SK-N-SH (cell line): ENCODE measurements around the gene ABHD17B.

ENCODE experiments used
- EZH2phosphoT487 ChIP-seq: fragments of 200-600 bp; sonication (generic); IDR thresholded peaks from 2 replicates; pipeline ENCODE4 v1.6.1; 2017; ENCODE audit warnings: low read depth, mixed run types, mild to moderate bottlenecking, antibody characterized with exemption, moderate library complexity, borderline replicate concordance
- GATA2 ChIP-seq: sonication (generic); formaldehyde crosslinking; IDR thresholded peaks from 2 replicates; pipeline ENCODE4 v1.5.0; 2020; ENCODE audit warnings: mild to moderate bottlenecking, missing genetic modification reagents
- MEF2A ChIP-seq: IDR thresholded peaks from 2 replicates; pipeline ENCODE4 v1.4.0; 2012; ENCODE audit warnings: low read depth, borderline replicate concordance
- NRF1 ChIP-seq: IDR thresholded peaks from 2 replicates; pipeline ENCODE4 v1.6.1; 2012; ENCODE audit warnings: low read depth, mild to moderate bottlenecking, low read length
- POLR2AphosphoS5 ChIP-seq: IDR thresholded peaks from 2 replicates; pipeline ENCODE4 v1.6.1; 2012; ENCODE audit warnings: low read depth, low read length
- RAD21 ChIP-seq: IDR thresholded peaks from 2 replicates; pipeline ENCODE4 v1.6.1; 2012; ENCODE audit warnings: mild to moderate bottlenecking, low read length
- RXRA ChIP-seq: IDR thresholded peaks from 2 replicates; pipeline ENCODE4 v1.4.0; 2012; ENCODE audit warnings: low read depth, mild to moderate bottlenecking, borderline replicate concordance
- YY1 ChIP-seq: IDR thresholded peaks from 2 replicates; pipeline ENCODE4 v1.4.0; 2012; ENCODE audit warnings: low read depth, mild to moderate bottlenecking
- TF ChIP-seq, protein P1 (sequence below): fragments of 200-600 bp; sonication (generic); IDR thresholded peaks from 2 replicates; pipeline ENCODE4 v1.6.1; 2017; ENCODE audit warnings: antibody characterized with exemption, mild to moderate bottlenecking, moderate library complexity
- TF ChIP-seq, protein P2 (sequence below): IDR thresholded peaks from 2 replicates; pipeline ENCODE4 v1.4.0; 2012; ENCODE audit warnings: low read depth
- TF ChIP-seq, protein P3 (sequence below): IDR thresholded peaks from 2 replicates; pipeline ENCODE4 v1.6.1; 2012; ENCODE audit warnings: mild to moderate bottlenecking, low read depth, low read length, moderate library complexity

DNA sequence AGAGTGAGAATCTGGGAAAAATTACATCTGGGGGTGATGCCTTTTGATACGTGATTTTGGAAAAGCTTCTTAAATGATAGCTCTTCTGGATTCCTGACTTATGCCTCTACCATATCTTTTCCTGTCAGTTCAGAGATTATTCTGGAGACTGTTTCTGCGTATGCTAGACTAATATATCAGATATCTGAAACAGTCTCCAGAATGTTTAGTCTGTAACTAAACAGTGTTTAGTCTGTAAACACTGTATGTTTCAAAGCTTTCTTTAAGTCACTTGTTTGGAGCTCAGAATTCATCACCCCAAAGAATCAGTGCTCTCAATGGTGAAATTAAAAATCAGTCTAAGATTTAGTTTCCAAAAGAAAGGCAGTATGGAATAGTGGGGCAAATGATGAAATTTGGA, 20.2 kb upstream of the ABHD17B start:
- TF ChIP-seq EZH2phosphoT487 = no peak
- TF ChIP-seq, protein P1, sequence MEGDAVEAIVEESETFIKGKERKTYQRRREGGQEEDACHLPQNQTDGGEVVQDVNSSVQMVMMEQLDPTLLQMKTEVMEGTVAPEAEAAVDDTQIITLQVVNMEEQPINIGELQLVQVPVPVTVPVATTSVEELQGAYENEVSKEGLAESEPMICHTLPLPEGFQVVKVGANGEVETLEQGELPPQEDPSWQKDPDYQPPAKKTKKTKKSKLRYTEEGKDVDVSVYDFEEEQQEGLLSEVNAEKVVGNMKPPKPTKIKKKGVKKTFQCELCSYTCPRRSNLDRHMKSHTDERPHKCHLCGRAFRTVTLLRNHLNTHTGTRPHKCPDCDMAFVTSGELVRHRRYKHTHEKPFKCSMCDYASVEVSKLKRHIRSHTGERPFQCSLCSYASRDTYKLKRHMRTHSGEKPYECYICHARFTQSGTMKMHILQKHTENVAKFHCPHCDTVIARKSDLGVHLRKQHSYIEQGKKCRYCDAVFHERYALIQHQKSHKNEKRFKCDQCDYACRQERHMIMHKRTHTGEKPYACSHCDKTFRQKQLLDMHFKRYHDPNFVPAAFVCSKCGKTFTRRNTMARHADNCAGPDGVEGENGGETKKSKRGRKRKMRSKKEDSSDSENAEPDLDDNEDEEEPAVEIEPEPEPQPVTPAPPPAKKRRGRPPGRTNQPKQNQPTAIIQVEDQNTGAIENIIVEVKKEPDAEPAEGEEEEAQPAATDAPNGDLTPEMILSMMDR = no peak
- TF ChIP-seq, protein P2, sequence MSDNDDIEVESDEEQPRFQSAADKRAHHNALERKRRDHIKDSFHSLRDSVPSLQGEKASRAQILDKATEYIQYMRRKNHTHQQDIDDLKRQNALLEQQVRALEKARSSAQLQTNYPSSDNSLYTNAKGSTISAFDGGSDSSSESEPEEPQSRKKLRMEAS = no peak
- TF ChIP-seq GATA2 (CRISPR knock-in tag) = no peak
- TF ChIP-seq RAD21 = no peak
- TF ChIP-seq, protein P3, sequence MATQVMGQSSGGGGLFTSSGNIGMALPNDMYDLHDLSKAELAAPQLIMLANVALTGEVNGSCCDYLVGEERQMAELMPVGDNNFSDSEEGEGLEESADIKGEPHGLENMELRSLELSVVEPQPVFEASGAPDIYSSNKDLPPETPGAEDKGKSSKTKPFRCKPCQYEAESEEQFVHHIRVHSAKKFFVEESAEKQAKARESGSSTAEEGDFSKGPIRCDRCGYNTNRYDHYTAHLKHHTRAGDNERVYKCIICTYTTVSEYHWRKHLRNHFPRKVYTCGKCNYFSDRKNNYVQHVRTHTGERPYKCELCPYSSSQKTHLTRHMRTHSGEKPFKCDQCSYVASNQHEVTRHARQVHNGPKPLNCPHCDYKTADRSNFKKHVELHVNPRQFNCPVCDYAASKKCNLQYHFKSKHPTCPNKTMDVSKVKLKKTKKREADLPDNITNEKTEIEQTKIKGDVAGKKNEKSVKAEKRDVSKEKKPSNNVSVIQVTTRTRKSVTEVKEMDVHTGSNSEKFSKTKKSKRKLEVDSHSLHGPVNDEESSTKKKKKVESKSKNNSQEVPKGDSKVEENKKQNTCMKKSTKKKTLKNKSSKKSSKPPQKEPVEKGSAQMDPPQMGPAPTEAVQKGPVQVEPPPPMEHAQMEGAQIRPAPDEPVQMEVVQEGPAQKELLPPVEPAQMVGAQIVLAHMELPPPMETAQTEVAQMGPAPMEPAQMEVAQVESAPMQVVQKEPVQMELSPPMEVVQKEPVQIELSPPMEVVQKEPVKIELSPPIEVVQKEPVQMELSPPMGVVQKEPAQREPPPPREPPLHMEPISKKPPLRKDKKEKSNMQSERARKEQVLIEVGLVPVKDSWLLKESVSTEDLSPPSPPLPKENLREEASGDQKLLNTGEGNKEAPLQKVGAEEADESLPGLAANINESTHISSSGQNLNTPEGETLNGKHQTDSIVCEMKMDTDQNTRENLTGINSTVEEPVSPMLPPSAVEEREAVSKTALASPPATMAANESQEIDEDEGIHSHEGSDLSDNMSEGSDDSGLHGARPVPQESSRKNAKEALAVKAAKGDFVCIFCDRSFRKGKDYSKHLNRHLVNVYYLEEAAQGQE = no peak
- TF ChIP-seq POLR2AphosphoS5 = no peak
- no peak for TF ChIP-seq RXRA
- TF ChIP-seq YY1 = no peak
- no peak for TF ChIP-seq MEF2A
- TF ChIP-seq NRF1 = no peak
